Heart right ventricle (tissue), 16 donors: ENCODE measurements around the gene HOMER3. TPM values are rescaled to one million over a fixed set of nuclear protein-coding genes. Genes with fewer than 3 reads are reported as not detected.

Experiments
- ATAC-seq, 8 donors: fragments of 200-7000 bp; cut with Tn5 transposase; one replicate each; pipeline ENCODE4 v1.9.1; 2020; ENCODE audit warnings: mild to moderate bottlenecking in 8 of 8, moderate library complexity in 8 of 8, moderate number of reproducible peaks in 1 of 8
- DNase-seq, 2 donors: peaks; one replicate each; pipeline ENCODE4 v3.0.0-alpha.2; 2020
- H3K27ac ChIP-seq, 10 donors: fragments of 200-600 bp; sonication (generic) in 2 of 10; one replicate each; pipeline versions ENCODE4 v1.5.0 to v1.8.0; 2020 to 2022; ENCODE audit warnings: mild to moderate bottlenecking in 3 of 10
- H3K27me3 ChIP-seq, 7 donors: fragments of 200-600 bp; one replicate each; pipeline ENCODE4 v1.8.0; 2021 to 2022; ENCODE audit warnings: mild to moderate bottlenecking in 2 of 7
- H3K36me3 ChIP-seq, 9 donors: fragments of 200-600 bp; sonication (generic) in 1 of 9; one replicate each; pipeline versions ENCODE4 v1.5.0 to v1.8.0; 2020 to 2022; ENCODE audit warnings: mild to moderate bottlenecking in 2 of 9
- H3K4me1 ChIP-seq, 9 donors: fragments of 200-600 bp; sonication (generic) in 1 of 9; one replicate each; pipeline versions ENCODE4 v1.5.0 to v1.8.0; 2020 to 2022; ENCODE audit warnings: mild to moderate bottlenecking in 4 of 9
- H3K4me3 ChIP-seq, 10 donors: fragments of 200-600 bp; sonication (generic) in 2 of 10; one replicate each; pipeline versions ENCODE4 v1.5.0 to v1.8.0; 2020 to 2022; ENCODE audit warnings: mild to moderate bottlenecking in 7 of 10, moderate library complexity in 2 of 10
- H3K9me3 ChIP-seq, 11 donors: fragments of 200-600 bp in 10 of 11; sonication (generic) in 2 of 11; one replicate each; pipeline versions ENCODE4 v1.5.0 to v1.8.0; 2013 to 2022; ENCODE audit warnings: mild to moderate bottlenecking in 2 of 11, control low read depth in 1 of 11, moderate library complexity in 1 of 11
- WGBS, 2 donors: extraction: QIAGEN DNeasy Blood & Tissue Kit; methylation state at CpG; one replicate each; pipeline ENCODE4 v1.1.7; 2013; ENCODE audit warnings: inconsistent platforms in 1 of 2; 5-methylcytosine and 5-hydroxymethylcytosine counted together
- intact Hi-C, 10 donors: fragments of 100-400 bp; cut with DNase I; formaldehyde crosslinking; loops; one replicate each; pipeline versions ENCODE4 v1.11.1 to v1.14.2; 2022
- polyA plus RNA-seq, 2 donors: library from polyadenylated mRNA; stranded (reverse); fragments of 200-250 nt; gene quantifications; one replicate each; pipeline ENCODE4 v1.2.3, GENCODE V29; 2013
- total RNA-seq, 10 donors: library from RNA; stranded (reverse); fragmentation: NEBNext Ultra II Directional in 3 of 10; extraction: Animal tissue kit (Norgen Biotek cat#: 25700) in 3 of 10; gene quantifications; one replicate each; pipeline versions ENCODE4 v1.2.1 to v1.2.4, GENCODE V29; 2021 to 2023
- TF ChIP-seq, protein P1 (sequence below), 9 donors: fragments of 200-600 bp; sonication (generic) in 2 of 9; IDR thresholded peaks; one replicate each; pipeline versions ENCODE4 v1.5.0 to v1.8.0; 2021 to 2022; ENCODE audit warnings: antibody characterized with exemption in 9 of 9, mild to moderate bottlenecking in 5 of 9, moderate library complexity in 1 of 9
- donor health status: Arrhythmogenic right ventricular cardiomyopathy.
- donor health status: ischemic (EF 13 %, LVEDD 7.1; RV severe dilation, severe dysfunction).
- donor health status: healthy with polysubstance abuse.
- donor health status: DM: no; HTN: yes; CAD: no.
- donor health status: DM: no; HTN: no; CAD: no.
- donor health status: ischemic (EF 25% LVEDD 6.9; RV normal size, moderate dysfunction).
- donor health status: ischemic (EF 25% LVEDD 5.7; RV mildly dilated, moderate dysfunction).
- donor health status: healthy.
- donor health status: DM: yes; HTN: yes; CAD: no.
- donor health status: Ischemic cardiomyopathy.
- donor health status: ischemic (EF 35%, LVEDD 5.7; RV mildly dilated, moderate dysfunction).
- donor health status: nonischemic (EF 11% LVEDD 7.7; RV severe dilation, severe dysfunction).
- donor health status: DM: yes; HTN: yes; CAD: no.
- donor health status: PGD.
- donor health status: ischemic (EF 29% LVEDD 5.4; RV normal size, mild dysfunction).
- donor health status: nonischemic (EF 23%, LVEDD 6.1; RV moderate dilation, normal function).

HOMER3 gene
- total and polyA plus RNA-seq, 12 donors = 10.4 to 24.8 (median 14.8) TPM

DNA sequence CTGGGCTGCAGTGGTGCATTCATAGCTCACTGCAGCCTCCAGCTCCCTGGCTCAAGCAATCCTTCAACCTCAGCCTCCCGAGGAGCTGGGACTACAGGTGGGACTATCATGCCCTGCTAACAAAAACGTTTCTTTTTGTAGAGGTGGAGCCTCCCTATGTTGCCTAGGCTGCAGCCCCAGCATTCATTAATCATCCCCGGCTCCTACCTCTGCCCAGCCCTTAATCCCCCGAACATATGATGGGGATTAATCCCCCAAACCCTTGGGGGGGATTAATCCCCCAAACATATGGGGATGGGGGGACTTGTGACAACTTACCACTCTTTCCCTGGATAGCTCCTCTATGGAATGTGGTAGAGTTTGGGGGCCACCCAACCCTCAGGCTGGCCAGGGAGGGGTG lies 46.4 kb upstream of the HOMER3 start:
- Histone ChIP-seq H3K27me3 (peaks cover 0 to 8% (median 0%) of the 10 kb centered on the region in 7 donors), H3K4me1 (peaks cover 0 to 30% (median 24%) of the 10 kb centered on the region in 9 donors), H3K9me3 (no peaks in the 10 kb centered on the region), H3K36me3 (peaks cover 0 to 21% (median under 1%) of the 10 kb centered on the region in 9 donors), H3K27ac (no peak overlapping the region), H3K4me3 (no peak overlapping the region)
- TF ChIP-seq, protein P1, sequence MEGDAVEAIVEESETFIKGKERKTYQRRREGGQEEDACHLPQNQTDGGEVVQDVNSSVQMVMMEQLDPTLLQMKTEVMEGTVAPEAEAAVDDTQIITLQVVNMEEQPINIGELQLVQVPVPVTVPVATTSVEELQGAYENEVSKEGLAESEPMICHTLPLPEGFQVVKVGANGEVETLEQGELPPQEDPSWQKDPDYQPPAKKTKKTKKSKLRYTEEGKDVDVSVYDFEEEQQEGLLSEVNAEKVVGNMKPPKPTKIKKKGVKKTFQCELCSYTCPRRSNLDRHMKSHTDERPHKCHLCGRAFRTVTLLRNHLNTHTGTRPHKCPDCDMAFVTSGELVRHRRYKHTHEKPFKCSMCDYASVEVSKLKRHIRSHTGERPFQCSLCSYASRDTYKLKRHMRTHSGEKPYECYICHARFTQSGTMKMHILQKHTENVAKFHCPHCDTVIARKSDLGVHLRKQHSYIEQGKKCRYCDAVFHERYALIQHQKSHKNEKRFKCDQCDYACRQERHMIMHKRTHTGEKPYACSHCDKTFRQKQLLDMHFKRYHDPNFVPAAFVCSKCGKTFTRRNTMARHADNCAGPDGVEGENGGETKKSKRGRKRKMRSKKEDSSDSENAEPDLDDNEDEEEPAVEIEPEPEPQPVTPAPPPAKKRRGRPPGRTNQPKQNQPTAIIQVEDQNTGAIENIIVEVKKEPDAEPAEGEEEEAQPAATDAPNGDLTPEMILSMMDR (IDR thresholded peaks at IDR 0.05) = no peak
- DNase-seq = no peak
- intact Hi-C loops = loop anchor here in 2 of 10 donors (5.0 to 10.0 kb wide), 2 partner anchors 45 to 93 kb away; partner anchors contain the start of genes HOMER3 (in 2 of the 2) and CERS1 (in 1 of the 2)
- ATAC-seq = no peak
- 65 to 69% methylated on average over 4 of the region's 4 CpGs for WGBS, 2 donors

DNA sequence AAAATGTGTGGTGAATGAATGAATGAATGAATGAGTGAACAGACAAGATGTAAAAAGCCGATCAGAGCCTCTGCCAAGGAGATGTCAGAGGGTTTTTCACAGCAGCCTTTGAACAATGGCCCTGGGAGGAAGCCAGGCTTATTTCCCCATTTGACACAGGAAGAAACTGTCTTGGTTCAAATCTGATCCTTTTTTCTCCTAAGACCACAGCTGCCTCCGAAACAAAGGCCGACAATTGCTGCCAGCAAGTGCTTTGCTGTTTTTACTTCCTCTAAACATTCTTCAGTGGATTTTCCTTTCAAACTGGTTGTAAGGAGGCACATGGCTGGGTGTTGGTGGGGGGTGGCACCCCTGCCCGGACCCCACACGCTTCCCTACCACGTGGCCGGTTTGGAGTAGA lies 44.2 kb upstream of the HOMER3 start:
- DNase-seq (peak in 1 of 2 donors; percentile 43), ATAC-seq (peak in 6 of 8 donors; percentile 18 to 64 (median 50))
- TF ChIP-seq, protein P1 (IDR thresholded peaks at IDR 0.05) = no peak
- Histone ChIP-seq H3K4me3 (no peak overlapping the region), H3K9me3 (no peaks in the 10 kb centered on the region), H3K4me1 (peaks cover 0 to 28% (median 14%) of the 10 kb centered on the region in 9 donors), H3K36me3 (no peaks in the 10 kb centered on the region), H3K27ac (peak overlapping the region in 6 of 10 donors; percentile 17 to 62 (median 43)), H3K27me3 (peaks cover 0 to 8% (median 3%) of the 10 kb centered on the region in 7 donors)
- intact Hi-C loops = loop anchor here in 2 of 10 donors (5.0 to 10.0 kb wide), 2 partner anchors 43 to 90 kb away; partner anchors contain the start of genes HOMER3 (in 2 of the 2) and CERS1 (in 1 of the 2)
- 47 to 68% methylated on average over 7 of the region's 7 CpGs for WGBS, 2 donors

DNA sequence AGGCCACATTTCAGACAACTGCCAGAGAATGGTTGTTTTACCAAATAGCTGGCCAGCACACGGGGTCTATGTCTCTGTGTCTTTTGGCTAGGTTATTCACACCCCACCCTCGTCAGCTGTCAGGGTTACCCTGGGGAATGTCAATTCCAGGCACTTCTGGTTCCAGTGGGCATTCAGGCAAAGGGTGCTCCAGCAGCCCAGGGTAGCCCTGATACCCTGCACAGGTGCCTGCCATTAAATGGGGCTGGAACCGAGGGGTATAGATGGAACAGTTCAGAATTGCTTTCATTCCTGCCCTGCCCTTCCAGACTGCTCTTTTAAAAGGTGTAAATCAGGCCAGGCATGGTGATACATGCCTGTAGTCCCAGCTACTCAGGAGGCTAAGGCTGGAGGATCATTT lies 43.2 kb upstream of the HOMER3 start:
- WGBS, 2 donors = 70 to 79% methylated on average over 3 of the region's 3 CpGs
- Histone ChIP-seq H3K4me1 (peaks cover 0 to 28% (median 14%) of the 10 kb centered on the region in 9 donors), H3K9me3 (no peaks in the 10 kb centered on the region), H3K36me3 (no peaks in the 10 kb centered on the region), H3K27me3 (peaks cover 0 to 8% (median 3%) of the 10 kb centered on the region in 7 donors), H3K4me3 (no peak overlapping the region), H3K27ac (no peak overlapping the region)
- intact Hi-C loops = loop anchor here in 2 of 10 donors (5.0 to 10.0 kb wide), 2 partner anchors 37 to 89 kb away; partner anchors contain the start of gene CERS1 (in 1 of the 2)
- TF ChIP-seq, protein P1 (IDR thresholded peaks at IDR 0.05) = no peak
- ATAC-seq (no peak), DNase-seq (no peak)

DNA sequence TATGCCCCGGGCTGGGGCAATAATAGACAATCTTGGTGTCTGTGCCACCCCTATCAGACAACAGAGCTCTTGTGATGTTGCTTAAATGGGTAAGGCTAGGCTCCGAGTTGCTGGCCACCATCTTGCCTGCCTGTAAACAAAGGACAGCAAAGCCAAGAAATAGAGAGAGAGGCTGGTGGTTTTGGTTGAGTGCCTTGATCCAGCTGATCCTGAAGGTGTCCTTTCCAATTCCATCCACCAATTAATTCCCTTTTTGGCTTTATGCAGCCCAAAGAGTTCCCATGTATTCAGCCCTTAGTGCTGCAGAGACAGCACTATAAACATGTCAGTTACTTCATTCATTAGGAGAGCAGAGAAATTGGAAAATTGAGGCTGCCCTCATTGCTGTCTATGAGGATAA lies 41.7 kb upstream of the HOMER3 start:
- no peak for DNase-seq
- H3K4me3 ChIP-seq = no peak overlapping the region
- TF ChIP-seq, protein P1 (IDR thresholded peaks at IDR 0.05) = no peak
- no peaks in the 10 kb centered on the region for H3K9me3 ChIP-seq
- intact Hi-C loops = loop anchor here in 2 of 10 donors (5.0 to 10.0 kb wide), 2 partner anchors 35 to 88 kb away; partner anchors contain the start of gene CERS1 (in 1 of the 2)
- WGBS, 2 donors = 83 to 85% methylated on average over 2 of the region's 2 CpGs
- ATAC-seq = no peak
- no peak overlapping the region for H3K27ac ChIP-seq
- H3K27me3 ChIP-seq = peaks cover 0 to 8% (median 3%) of the 10 kb centered on the region in 7 donors
- no peaks in the 10 kb centered on the region for H3K36me3 ChIP-seq
- H3K4me1 ChIP-seq = peaks cover 0 to 28% (median 14%) of the 10 kb centered on the region in 9 donors
